Measurements from ENCODE around the gene TBX10. TPM values are rescaled to one million over a fixed set of nuclear protein-coding genes. Genes with fewer than 3 reads are reported as not detected.
A peak's percentile ranks its signal among the peaks of the same experiment; 100 is the strongest.

Gene TBX10
- total and polyA plus RNA-seq, 5 donors from 2014 or later = not detected

- peaks cover 35% of the 10 kb centered on the region for H3K36me3 ChIP-seq (ENCODE audit: control insufficient read depth, insufficient read depth, low read length)
- H3K27ac Mint-ChIP-seq = no peak overlapping the region
- peaks cover 0 to 2% (median 0%) of the 10 kb centered on the region in 7 donors for H3K9me3 Mint-ChIP-seq
- no peak overlapping the region for H3K27ac ChIP-seq (ENCODE audit: insufficient read depth, low read length, poor library complexity, severe bottlenecking)
- no peaks in the 10 kb centered on the region for H3K27me3 Mint-ChIP-seq
- no peak for DNase-seq
- H3K4me1 ChIP-seq (ENCODE audit: control insufficient read depth, insufficient read depth, low read length, poor library complexity, severe bottlenecking) = peaks cover 45% of the 10 kb centered on the region
- ATAC-seq (ENCODE audit: low read depth in 2 of 2) = no peak
- no peak overlapping the region for H3K4me3 Mint-ChIP-seq
- H3K9me3 ChIP-seq (ENCODE audit: control insufficient read depth in 2 of 2, low read length in 2 of 2) = no peaks in the 10 kb centered on the region
- no peaks in the 10 kb centered on the region for H3K27me3 ChIP-seq (ENCODE audit: control insufficient read depth, insufficient read depth, low read length)
- H3K36me3 Mint-ChIP-seq = peaks cover 14% of the 10 kb centered on the region
- H3K4me1 Mint-ChIP-seq = peaks cover 0 to 56% (median 14%) of the 10 kb centered on the region in 4 donors
- no peak overlapping the region for H3K4me3 ChIP-seq (ENCODE audit: low read depth, low read length)
These were observed 28.4 kb downstream of the TBX10 start for GRCh38 chr11:67611165-67611564.

DNA sequence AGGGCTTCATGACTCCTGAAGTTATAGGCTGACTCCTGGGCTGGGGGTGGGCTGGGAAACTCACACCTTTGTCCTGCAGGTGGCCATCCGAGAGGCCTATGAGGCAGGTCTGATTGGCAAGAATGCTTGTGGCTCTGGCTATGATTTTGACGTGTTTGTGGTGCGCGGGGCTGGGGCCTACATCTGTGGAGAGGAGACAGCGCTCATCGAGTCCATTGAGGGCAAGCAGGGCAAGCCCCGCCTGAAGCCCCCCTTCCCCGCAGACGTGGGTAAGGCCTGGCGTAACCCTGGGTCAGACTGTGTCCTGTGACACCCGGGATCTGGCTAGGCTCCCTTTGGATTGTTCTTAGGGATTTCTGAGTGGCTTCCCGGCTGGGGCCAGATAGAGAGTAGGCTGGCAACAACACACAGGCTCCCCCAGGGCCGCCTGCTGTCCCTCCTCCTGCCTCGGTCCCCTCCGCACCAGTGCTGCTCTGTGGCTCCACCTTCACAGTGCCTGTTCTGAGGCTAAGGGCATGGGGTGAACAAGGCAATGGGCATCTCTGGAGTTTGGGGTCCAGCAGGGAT is 29.2 kb downstream of the TBX10 start:
- H3K27me3 Mint-ChIP-seq = no peaks in the 10 kb centered on the region
- peaks cover 0 to 2% (median 0%) of the 10 kb centered on the region in 7 donors for H3K9me3 Mint-ChIP-seq
- no peak for DNase-seq
- no peak overlapping the region for H3K27ac Mint-ChIP-seq
- H3K4me3 Mint-ChIP-seq = peak overlapping the region in 1 of 4 donors; percentile 43
- H3K27me3 ChIP-seq (ENCODE audit: control insufficient read depth, insufficient read depth, low read length) = no peaks in the 10 kb centered on the region
- no peaks in the 10 kb centered on the region for H3K9me3 ChIP-seq (ENCODE audit: control insufficient read depth in 2 of 2, low read length in 2 of 2)
- H3K36me3 ChIP-seq (ENCODE audit: control insufficient read depth, insufficient read depth, low read length) = peaks cover 35% of the 10 kb centered on the region
- H3K36me3 Mint-ChIP-seq = peaks cover 14% of the 10 kb centered on the region
- no peak overlapping the region for H3K4me3 ChIP-seq (ENCODE audit: low read depth, low read length)
- H3K4me1 Mint-ChIP-seq = peaks cover 0 to 55% (median 15%) of the 10 kb centered on the region in 4 donors
- ATAC-seq (ENCODE audit: low read depth in 2 of 2) = no peak
- no peak overlapping the region for H3K27ac ChIP-seq (ENCODE audit: insufficient read depth, low read length, poor library complexity, severe bottlenecking)
- H3K4me1 ChIP-seq (ENCODE audit: control insufficient read depth, insufficient read depth, low read length, poor library complexity, severe bottlenecking) = peaks cover 44% of the 10 kb centered on the region

- Mint-ChIP-seq H3K4me3 (no peak overlapping the region), H3K27ac (no peak overlapping the region), H3K9me3 (peaks cover 0 to 2% (median 0%) of the 10 kb centered on the region in 7 donors), H3K4me1 (peaks cover 0 to 44% (median 16%) of the 10 kb centered on the region in 4 donors), H3K27me3 (peaks cover under 1% of the 10 kb centered on the region), H3K36me3 (peaks cover 14% of the 10 kb centered on the region)
- ATAC-seq (ENCODE audit: low read depth in 2 of 2) (no peak), DNase-seq (no peak)
- Histone ChIP-seq H3K4me3 (ENCODE audit: low read depth, low read length) (no peak overlapping the region), H3K9me3 (ENCODE audit: control insufficient read depth in 2 of 2, low read length in 2 of 2) (no peaks in the 10 kb centered on the region), H3K4me1 (ENCODE audit: control insufficient read depth, insufficient read depth, low read length, poor library complexity, severe bottlenecking) (peaks cover 33% of the 10 kb centered on the region), H3K27me3 (ENCODE audit: control insufficient read depth, insufficient read depth, low read length) (no peaks in the 10 kb centered on the region), H3K36me3 (ENCODE audit: control insufficient read depth, insufficient read depth, low read length) (peaks cover 35% of the 10 kb centered on the region), H3K27ac (ENCODE audit: insufficient read depth, low read length, poor library complexity, severe bottlenecking) (no peak overlapping the region)
These were observed 30.2 kb downstream of the TBX10 start for GRCh38 chr11:67609316-67609715.

- H3K4me3 ChIP-seq (ENCODE audit: low read depth, low read length) = no peak overlapping the region
- H3K4me1 ChIP-seq (ENCODE audit: control insufficient read depth, insufficient read depth, low read length, poor library complexity, severe bottlenecking) = peaks cover 25% of the 10 kb centered on the region
- no peak for ATAC-seq (ENCODE audit: low read depth in 2 of 2)
- no peak for DNase-seq
- Mint-ChIP-seq H3K4me1 (peaks cover 0 to 36% (median 12%) of the 10 kb centered on the region in 4 donors), H3K27me3 (peaks cover 4% of the 10 kb centered on the region), H3K27ac (peak overlapping the region in 2 of 3 donors; percentile 92 to 93), H3K9me3 (peaks cover 0 to 2% (median 0%) of the 10 kb centered on the region in 7 donors), H3K4me3 (peak overlapping the region in 3 of 4 donors; percentile 79 to 92 (median 91)), H3K36me3 (peaks cover 14% of the 10 kb centered on the region)
- H3K27ac ChIP-seq (ENCODE audit: insufficient read depth, low read length, poor library complexity, severe bottlenecking) = no peak overlapping the region
- no peaks in the 10 kb centered on the region for H3K27me3 ChIP-seq (ENCODE audit: control insufficient read depth, insufficient read depth, low read length)
- H3K9me3 ChIP-seq (ENCODE audit: control insufficient read depth in 2 of 2, low read length in 2 of 2) = no peaks in the 10 kb centered on the region
- H3K36me3 ChIP-seq (ENCODE audit: control insufficient read depth, insufficient read depth, low read length) = peaks cover 35% of the 10 kb centered on the region
These were observed 31.1 kb downstream of the TBX10 start for GRCh38 chr11:67608486-67608885.

DNA sequence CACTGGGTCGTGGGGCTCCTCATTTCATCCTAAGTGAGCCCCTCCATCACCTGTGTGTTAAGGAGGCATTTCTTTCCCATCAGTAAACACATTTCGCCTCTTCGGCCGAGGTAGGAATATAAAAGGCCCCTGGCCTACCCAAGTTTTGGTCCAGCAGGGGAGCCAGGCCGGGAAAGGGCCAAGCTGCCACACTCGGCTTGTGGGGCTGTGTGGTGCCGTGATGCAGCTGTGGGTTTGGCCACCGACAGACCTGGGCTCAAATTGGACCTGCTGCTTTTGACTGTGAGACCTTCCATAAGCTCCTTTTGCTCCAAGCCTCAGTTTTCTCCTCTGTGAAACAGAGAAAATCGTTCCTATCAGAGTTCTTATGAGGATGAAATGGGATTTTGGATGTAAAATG is 32.1 kb downstream of the TBX10 start:
- Mint-ChIP-seq H3K36me3 (peaks cover 14% of the 10 kb centered on the region), H3K4me1 (peaks cover 0 to 29% (median 12%) of the 10 kb centered on the region in 4 donors), H3K9me3 (peaks cover 0 to 2% (median 0%) of the 10 kb centered on the region in 7 donors), H3K4me3 (peak overlapping the region; percentile 79 to 92 (median 90)), H3K27ac (peak overlapping the region; percentile 92 to 95 (median 93)), H3K27me3 (peaks cover 11% of the 10 kb centered on the region)
- no peak overlapping the region for H3K27ac ChIP-seq (ENCODE audit: insufficient read depth, low read length, poor library complexity, severe bottlenecking)
- H3K27me3 ChIP-seq (ENCODE audit: control insufficient read depth, insufficient read depth, low read length) = peaks cover 5% of the 10 kb centered on the region
- H3K4me1 ChIP-seq (ENCODE audit: control insufficient read depth, insufficient read depth, low read length, poor library complexity, severe bottlenecking) = peaks cover 21% of the 10 kb centered on the region
- DNase-seq (no peak), ATAC-seq (ENCODE audit: low read depth in 2 of 2) (no peak)
- peaks cover 32% of the 10 kb centered on the region for H3K36me3 ChIP-seq (ENCODE audit: control insufficient read depth, insufficient read depth, low read length)
- H3K9me3 ChIP-seq (ENCODE audit: control insufficient read depth in 2 of 2, low read length in 2 of 2) = no peaks in the 10 kb centered on the region
- peak overlapping the region; percentile 79 for H3K4me3 ChIP-seq (ENCODE audit: low read depth, low read length)

DNA sequence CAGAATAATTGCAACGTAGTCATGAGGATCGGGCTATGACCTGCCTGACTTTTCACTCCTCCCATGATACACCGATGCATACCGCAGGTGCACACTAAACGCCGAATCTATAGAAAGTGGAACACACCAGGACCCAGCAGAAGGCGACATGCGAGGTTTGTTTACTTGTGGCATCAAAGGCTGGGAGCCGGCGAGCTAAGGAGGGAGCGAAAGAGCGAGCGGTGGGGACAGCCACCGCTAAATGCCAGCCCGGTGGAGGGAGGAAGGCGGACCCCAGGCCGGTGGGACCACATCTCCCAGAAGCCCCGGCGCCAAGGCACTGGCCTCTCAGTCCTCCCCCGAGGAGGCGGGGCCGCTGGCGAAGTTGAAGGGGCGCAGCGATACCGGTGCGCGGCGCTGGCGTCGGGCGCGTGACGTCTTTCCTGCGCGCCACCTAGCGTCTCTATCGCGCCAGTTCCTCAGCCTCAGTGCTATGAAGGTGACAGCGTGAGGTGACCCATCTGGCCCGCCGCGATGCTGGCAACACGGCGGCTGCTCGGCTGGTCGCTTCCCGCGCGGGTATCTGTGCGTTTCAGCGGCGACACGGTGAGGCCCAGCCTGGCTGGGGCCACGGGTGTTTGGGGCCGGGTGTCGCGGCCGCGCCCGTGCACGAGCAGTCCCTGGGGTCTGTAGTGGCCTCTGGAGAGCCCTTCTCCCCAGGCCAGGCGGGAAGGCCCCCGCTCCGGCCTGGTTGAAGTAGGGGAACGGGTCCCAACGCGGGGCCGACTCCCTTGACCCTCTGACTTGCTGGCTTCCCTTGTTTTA is 32.9 kb downstream of the TBX10 start, which contains the start of gene NDUFV1:
TSS of gene NDUFV1 (plus strand) at position 445 of the 804 bp plus-strand sequence. CDS start at position 514, 69 bp downstream.
- Histone ChIP-seq H3K27me3 (ENCODE audit: control insufficient read depth, insufficient read depth, low read length) (peaks cover 6% of the 10 kb centered on the region), H3K4me3 (ENCODE audit: low read depth, low read length) (peak within 1 kb of the TSS; percentile 79), H3K9me3 (ENCODE audit: control insufficient read depth in 2 of 2, low read length in 2 of 2) (no peaks in the 10 kb centered on the region), H3K36me3 (ENCODE audit: control insufficient read depth, insufficient read depth, low read length) (peaks cover 25% of the 10 kb centered on the region), H3K4me1 (ENCODE audit: control insufficient read depth, insufficient read depth, low read length, poor library complexity, severe bottlenecking) (peaks cover 21% of the 10 kb centered on the region), H3K27ac (ENCODE audit: insufficient read depth, low read length, poor library complexity, severe bottlenecking) (peak within 1 kb of the TSS; percentile 75)
- Mint-ChIP-seq H3K27ac (peak within 1 kb of the TSS; percentile 92 to 95 (median 93)), H3K27me3 (peaks cover 14% of the 10 kb centered on the region), H3K36me3 (peaks cover 14% of the 10 kb centered on the region), H3K9me3 (peaks cover 0 to 2% (median 0%) of the 10 kb centered on the region in 7 donors), H3K4me3 (peak within 1 kb of the TSS; percentile 88 to 92 (median 90)), H3K4me1 (peaks cover 0 to 25% (median 11%) of the 10 kb centered on the region in 4 donors)
- ATAC-seq (ENCODE audit: low read depth in 2 of 2) (peak; percentile 99 to 100), DNase-seq (peak; percentile 94 to 97 (median 95))

DNA sequence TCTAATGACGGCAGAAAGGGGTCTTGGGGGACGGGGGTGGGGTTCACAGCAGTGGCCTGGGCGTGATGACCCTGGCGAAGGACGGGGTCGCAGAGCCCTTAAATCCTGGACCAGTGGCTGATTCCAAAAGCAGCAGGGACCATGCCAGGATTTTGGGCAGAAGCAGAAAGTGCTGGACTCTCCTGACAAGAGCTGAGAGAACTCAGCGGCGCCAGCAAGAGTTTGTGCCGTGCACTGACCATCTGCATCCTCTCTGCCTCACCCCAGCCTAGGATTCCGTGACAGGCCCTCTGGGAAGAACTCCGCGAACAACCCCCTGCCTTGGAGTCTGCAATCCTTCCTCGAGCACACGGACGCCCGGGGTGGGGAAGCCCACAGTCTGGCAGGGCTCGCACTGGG is 33.5 kb downstream of the TBX10 start:
- Histone ChIP-seq H3K27ac (ENCODE audit: insufficient read depth, low read length, poor library complexity, severe bottlenecking) (peak overlapping the region; percentile 75), H3K27me3 (ENCODE audit: control insufficient read depth, insufficient read depth, low read length) (peaks cover 9% of the 10 kb centered on the region), H3K36me3 (ENCODE audit: control insufficient read depth, insufficient read depth, low read length) (peaks cover 20% of the 10 kb centered on the region), H3K4me1 (ENCODE audit: control insufficient read depth, insufficient read depth, low read length, poor library complexity, severe bottlenecking) (peaks cover 21% of the 10 kb centered on the region), H3K4me3 (ENCODE audit: low read depth, low read length) (peak overlapping the region; percentile 79), H3K9me3 (ENCODE audit: control insufficient read depth in 2 of 2, low read length in 2 of 2) (no peaks in the 10 kb centered on the region)
- DNase-seq = no peak
- H3K27me3 Mint-ChIP-seq = peaks cover 20% of the 10 kb centered on the region
- H3K36me3 Mint-ChIP-seq = peaks cover 14% of the 10 kb centered on the region
- H3K4me1 Mint-ChIP-seq = peaks cover 0 to 25% (median 11%) of the 10 kb centered on the region in 4 donors
- H3K4me3 Mint-ChIP-seq = peak overlapping the region; percentile 88 to 92 (median 90)
- no peak for ATAC-seq (ENCODE audit: low read depth in 2 of 2)
- H3K9me3 Mint-ChIP-seq = peaks cover 0 to 2% (median 0%) of the 10 kb centered on the region in 7 donors
- H3K27ac Mint-ChIP-seq = peak overlapping the region; percentile 70 to 92 (median 91)
